AG04450 (cell line): ENCODE results near the gene KRT86. TPM values are rescaled to one million over a fixed set of nuclear protein-coding genes. Genes with fewer than 3 reads are reported as not detected.

ENCODE experiments used
- CTCF ChIA-PET: fragments of 300-600, 350-600 bp; formaldehyde crosslinking; extraction: SDS; loops from one replicate; lab custom pipeline; 2022; ENCODE audit warnings: antibody characterized with exemption, inconsistent platforms; lab: Charles Lee
- POLR2A ChIA-PET: fragments of 350-600 bp; formaldehyde crosslinking; extraction: SDS; loops from one replicate; lab custom pipeline; 2021; ENCODE audit warnings: antibody characterized with exemption, inconsistent platforms; lab: Yijun Ruan, JAX
- DNase-seq: peaks from one replicate; pipeline ENCODE4 v3.0.0-alpha.2; 2011; ENCODE audit warnings: low read depth, low spot score
- H3K27ac ChIP-seq: one replicate; pipeline ENCODE4 v1.5.1; 2012; ENCODE audit warnings: low read depth, low read length, control low read depth
- H3K27me3 ChIP-seq: one replicate; pipeline ENCODE4 v1.6.0; 2012; ENCODE audit warnings: low read length; ENCODE audit not compliant: control insufficient read depth, insufficient read depth
- H3K4me3 ChIP-seq: 2 replicates; pipeline ENCODE4 v1.5.1; 2011; ENCODE audit warnings: mild to moderate bottlenecking, low read depth, low read length, control low read depth
- H3K9me3 ChIP-seq: 2 replicates; pipeline ENCODE4 v1.5.1; 2012; ENCODE audit warnings: low read length; ENCODE audit not compliant: control insufficient read depth, insufficient read depth
- CTCF ChIP-seq: IDR thresholded peaks from 2 replicates; pipeline ENCODE4 v1.5.1; 2011; ENCODE audit warnings: low read depth, low read length, control low read depth, inconsistent platforms
- polyA plus RNA-seq: library from polyadenylated mRNA; depleted of rRNA; stranded (reverse); fragments of >200 nt; gene quantifications from 2 replicates; pipeline ENCODE4 v1.2.3, GENCODE V29; 2011

The KRT86 gene
- polyA plus RNA-seq, 1 experiment, result 0.04 TPM

- Histone ChIP-seq H3K27me3 (peaks cover 45% of the 10 kb centered on the region), H3K27ac (no peak overlapping the region), H3K9me3 (no peaks in the 10 kb centered on the region; the same call in 1 of the 2 replicates), H3K4me3 (no peak overlapping the region)
- TF ChIP-seq CTCF, result no peak
- no peak for DNase-seq
- ChIA-PET CTCF (interaction anchor here (1.3 kb wide), 1 partner anchor 13 kb away, joined by 5 read pairs; no protein-coding TSS in a partner anchor), POLR2A (no interaction called here)
These were observed 21.6 kb upstream of the KRT86 start for GRCh38 chr12:52252728-52253343.

GRCh38 chr12:52253391-52254179 lies 20.9 kb upstream of the KRT86 start:
- CTCF ChIA-PET, result interaction anchor here (1.2 kb wide), 1 partner anchor 25 kb away, joined by 4 read pairs; no protein-coding TSS in a partner anchor
- POLR2A ChIA-PET, result no interaction called here
- TF ChIP-seq CTCF, result no peak

DNA sequence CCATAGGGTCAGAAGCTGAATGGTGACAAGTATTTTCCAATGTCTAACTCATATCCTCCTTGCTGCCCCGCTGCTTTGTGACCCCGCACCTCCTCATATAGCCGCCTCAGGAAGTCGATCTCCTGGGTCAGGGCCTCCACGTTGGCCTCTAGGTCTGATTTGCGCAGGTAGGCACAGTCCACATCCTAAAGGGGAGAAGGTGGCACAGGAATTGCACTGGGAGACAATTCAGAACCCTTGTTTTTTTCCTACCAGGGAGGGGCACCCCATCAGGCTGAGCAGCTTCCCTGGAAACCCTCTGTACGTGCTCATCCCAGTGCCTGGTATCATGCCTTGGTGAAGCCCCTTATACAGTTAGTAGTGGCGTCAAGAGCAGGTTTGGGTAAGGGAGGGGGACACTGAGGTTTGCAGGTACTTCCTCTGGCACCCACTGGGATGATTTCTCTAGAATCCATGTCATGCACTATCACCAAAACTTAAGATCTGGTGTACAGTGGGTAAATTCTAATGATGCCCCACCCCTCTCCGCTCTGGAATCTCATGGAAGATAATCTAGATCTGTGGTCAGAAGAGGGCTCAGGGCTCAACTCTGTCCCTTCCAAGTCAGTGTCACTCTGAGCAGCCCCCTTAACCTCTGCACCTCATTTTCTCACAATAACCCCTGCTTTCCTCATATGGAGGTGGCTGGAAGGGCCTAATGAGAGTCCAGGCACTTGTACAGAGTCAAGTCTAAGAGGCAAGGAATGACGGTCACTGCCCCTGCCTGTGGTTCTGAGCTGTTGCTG lies 20.1 kb upstream of the KRT86 start:
- no peak for DNase-seq
- no peak for TF ChIP-seq CTCF
- peaks cover 54% of the 10 kb centered on the region for H3K27me3 ChIP-seq
- POLR2A ChIA-PET, result no interaction called here
- CTCF ChIA-PET, result interaction anchor here (1.2 to 2.9 kb wide), 2 partner anchors 24 kb away, joined by 4 to 16 read pairs; no protein-coding TSS in a partner anchor
- H3K9me3 ChIP-seq, result no peaks in the 10 kb centered on the region; the same call in 1 of the 2 replicates
- no peak overlapping the region for H3K4me3 ChIP-seq
- no peak overlapping the region for H3K27ac ChIP-seq

More at GRCh38 chr12:52253391-52254179, 20.9 kb upstream of the KRT86 start:
- H3K27me3 ChIP-seq, result peaks cover 49% of the 10 kb centered on the region
- H3K27ac ChIP-seq, result no peak overlapping the region
- H3K9me3 ChIP-seq, result no peaks in the 10 kb centered on the region; the same call in 1 of the 2 replicates
- no peak overlapping the region for H3K4me3 ChIP-seq
- no peak for DNase-seq

DNA sequence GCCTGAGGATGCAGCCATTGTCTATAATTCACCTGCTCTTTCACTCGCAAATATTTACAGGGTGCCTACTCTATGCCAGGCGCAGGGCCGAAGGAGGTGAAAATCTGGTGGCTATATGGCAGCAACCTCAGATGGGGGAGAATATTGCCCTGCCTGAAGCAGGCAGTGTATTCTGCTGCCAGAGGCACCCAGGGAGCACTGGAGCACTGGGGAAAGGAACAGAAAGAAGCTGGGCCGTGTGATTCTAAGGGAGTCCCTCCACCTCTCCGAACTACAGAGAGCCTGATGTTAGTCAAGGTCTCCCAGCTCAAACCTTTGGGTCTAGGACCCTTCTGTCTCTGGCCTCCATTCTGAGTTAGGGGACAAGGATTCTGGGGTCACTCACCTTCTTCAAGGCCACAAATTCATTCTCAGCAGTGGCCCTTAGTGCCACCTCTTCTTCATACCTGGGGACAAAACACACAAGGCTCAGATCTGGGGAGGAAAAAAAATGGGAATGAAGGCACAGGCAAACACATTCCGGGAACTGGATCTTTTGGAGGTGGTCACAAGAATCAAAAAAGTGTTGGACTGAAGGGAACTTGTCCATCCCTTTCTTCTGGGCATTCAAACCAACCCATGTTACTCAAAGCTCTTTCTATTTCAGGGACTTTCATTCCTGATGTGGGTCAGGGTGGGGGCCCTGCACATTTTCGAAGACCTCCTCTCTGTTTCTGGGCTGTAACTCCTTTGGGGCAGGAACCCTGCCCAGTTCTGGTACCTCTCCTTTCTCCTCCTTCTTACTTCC lies 19.3 kb upstream of the KRT86 start:
- H3K9me3 ChIP-seq, result no peaks in the 10 kb centered on the region; the same call in 1 of the 2 replicates
- ChIA-PET POLR2A (no interaction called here), CTCF (interaction anchor here (2.9 kb wide), 1 partner anchor 24 kb away, joined by 16 read pairs; no protein-coding TSS in a partner anchor)
- peaks cover 53% of the 10 kb centered on the region for H3K27me3 ChIP-seq
- H3K27ac ChIP-seq, result no peak overlapping the region
- H3K4me3 ChIP-seq, result no peak overlapping the region
- no peak for TF ChIP-seq CTCF
- DNase-seq, result no peak
